NCI-H2081 (cell line): Measurements from ENCODE around the gene CYP2W1.

Source experiments
- DNase-seq, 2 experiments: peaks; one replicate each; lab custom pipeline; 2025; lab: John Stamatoyannopoulos, UW

The CYP2W1 gene

GRCh38 chr7:983616-984071 lies 663 bp downstream of the CYP2W1 start:
- DNase-seq, result no peak

- no peak for DNase-seq
These were observed 1.6 kb downstream of the CYP2W1 start for GRCh38 chr7:984361-985126.

- DNase-seq, result no peak
These were observed 2.1 kb downstream of the CYP2W1 start for GRCh38 chr7:985127-985416.

GRCh38 chr7:985915-986741 lies 3.1 kb downstream of the CYP2W1 start:
- DNase-seq, result no peak

- DNase-seq, result no peak
These were observed 4.1 kb downstream of the CYP2W1 start for GRCh38 chr7:986766-987751.

GRCh38 chr7:987909-988308 lies 4.9 kb downstream of the CYP2W1 start:
- no peak for DNase-seq

GRCh38 chr7:988426-988911 lies 5.5 kb downstream of the CYP2W1 start:
- no peak for DNase-seq

- no peak for DNase-seq
These were observed 6.1 kb downstream of the CYP2W1 start for GRCh38 chr7:988963-989529.

- no peak for DNase-seq
These were observed 7.5 kb downstream of the CYP2W1 start for GRCh38 chr7:990352-990932.

GRCh38 chr7:990933-991728 lies 8.2 kb downstream of the CYP2W1 start:
- DNase-seq, result no peak

- DNase-seq, result no peak
These were observed 9.0 kb downstream of the CYP2W1 start for GRCh38 chr7:991729-992656.

GRCh38 chr7:992709-993607 lies 10.0 kb downstream of the CYP2W1 start:
- DNase-seq, result peak; percentile 91 to 97

GRCh38 chr7:994592-995308 lies 11.8 kb downstream of the CYP2W1 start:
- DNase-seq, result no peak

GRCh38 chr7:995571-995970 lies 12.6 kb downstream of the CYP2W1 start:
- no peak for DNase-seq

- DNase-seq, result no peak
These were observed 13.3 kb downstream of the CYP2W1 start for GRCh38 chr7:996079-996872.
